Measurements from ENCODE around the gene PVALEF.

The PVALEF gene

GRCh38 chr17:81166033-81166492 lies 756 bp downstream of the PVALEF start, which contains the start of gene AATK:
Gene AATK, minus strand, starts transcription at chr17:81166221. Its CDS starts 229 bp downstream, at chr17:81165992.
- TF ChIP-seq CTCF (IDR thresholded peaks at IDR 0.05; ENCODE audit: low read depth, low read length) = no peak

GRCh38 chr17:81167194-81167524 lies 1.9 kb downstream of the PVALEF start:
- H3K4me3 ChIP-seq (ENCODE audit: low read depth, low read length) = no peak overlapping the region
- TF ChIP-seq CTCF (IDR thresholded peaks at IDR 0.05; ENCODE audit: low read depth, low read length) = no peak

More at GRCh38 chr17:81166033-81166492, 756 bp downstream of the PVALEF start, which contains the start of gene AATK:
- no peak within 1 kb of the TSS for H3K4me3 ChIP-seq (ENCODE audit: low read depth, low read length)

GRCh38 chr17:81167638-81168037 lies 2.3 kb downstream of the PVALEF start:
- no peak for TF ChIP-seq CTCF (IDR thresholded peaks at IDR 0.05; ENCODE audit: low read depth, low read length)

GRCh38 chr17:81169870-81170309 lies 4.6 kb downstream of the PVALEF start:
- no peak for TF ChIP-seq CTCF (IDR thresholded peaks at IDR 0.05; ENCODE audit: low read depth, low read length)
- H3K4me3 ChIP-seq (ENCODE audit: low read depth, low read length) = no peak overlapping the region

More at GRCh38 chr17:81167638-81168037, 2.3 kb downstream of the PVALEF start:
- H3K4me3 ChIP-seq (ENCODE audit: low read depth, low read length) = no peak overlapping the region

- TF ChIP-seq CTCF (IDR thresholded peaks at IDR 0.05; ENCODE audit: low read depth, low read length) = no peak
These were observed 5.6 kb downstream of the PVALEF start for GRCh38 chr17:81170727-81171494.

GRCh38 chr17:81171941-81172340 lies 6.6 kb downstream of the PVALEF start:
- H3K4me3 ChIP-seq (ENCODE audit: low read depth, low read length) = no peak overlapping the region
- no peak for TF ChIP-seq CTCF (IDR thresholded peaks at IDR 0.05; ENCODE audit: low read depth, low read length)

More at GRCh38 chr17:81170727-81171494, 5.6 kb downstream of the PVALEF start:
- H3K4me3 ChIP-seq (ENCODE audit: low read depth, low read length) = no peak overlapping the region

GRCh38 chr17:81173052-81173761 lies 7.9 kb downstream of the PVALEF start:
- TF ChIP-seq CTCF (IDR thresholded peaks at IDR 0.05; ENCODE audit: low read depth, low read length) = no peak

More at GRCh38 chr17:81173052-81173761, 7.9 kb downstream of the PVALEF start:
- no peak overlapping the region for H3K4me3 ChIP-seq (ENCODE audit: low read depth, low read length)

All from WI38 (cell line).